GM18517 (cell line): Measurements from ENCODE around the gene SYNJ2.

ENCODE experiments used
- ATAC-seq: cut with Tn5 transposase; IDR thresholded peaks from one replicate; pipeline ENCODE4 v1.9.1; 2021; ENCODE audit warnings: mild to moderate bottlenecking, moderate library complexity; ENCODE audit not compliant: unreplicated experiment

SYNJ2 gene

DNA sequence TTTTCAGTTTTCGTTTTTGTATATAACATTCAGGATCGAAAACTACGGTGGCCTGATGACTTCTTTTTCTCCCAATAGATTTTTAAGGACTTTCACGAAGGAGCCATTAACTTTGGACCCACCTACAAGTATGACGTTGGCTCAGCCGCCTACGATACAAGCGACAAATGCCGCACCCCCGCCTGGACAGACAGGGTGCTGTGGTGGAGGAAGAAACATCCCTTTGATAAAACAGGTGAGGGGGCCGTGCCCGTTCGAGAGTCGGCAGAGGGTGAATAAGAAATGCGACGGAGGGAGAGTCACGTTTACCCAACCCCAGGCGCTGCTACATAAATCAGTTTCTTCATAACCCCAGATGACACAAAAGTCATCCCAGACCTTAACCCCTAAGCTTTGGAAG is 94.9 kb downstream of the SYNJ2 start:
- ATAC-seq, result no peak

DNA sequence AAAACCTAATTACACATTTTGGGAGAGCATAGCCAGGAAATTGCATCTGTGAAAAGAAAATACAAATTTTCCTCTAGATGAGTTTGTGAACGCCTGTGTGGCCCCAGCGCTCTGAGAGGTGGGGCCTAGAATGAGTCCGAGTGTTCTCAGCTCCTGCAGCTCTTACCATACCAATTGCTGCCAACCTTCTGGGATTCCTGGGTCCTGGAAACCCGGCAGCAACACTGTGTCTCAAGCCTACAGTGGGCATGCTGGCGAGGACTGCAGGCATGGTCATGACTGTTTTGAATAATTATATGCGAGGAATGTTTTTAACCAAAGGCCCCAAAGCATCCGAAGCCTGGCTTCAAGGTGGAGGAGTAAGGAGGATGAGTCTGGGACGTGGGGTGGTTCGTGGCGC is 96.0 kb downstream of the SYNJ2 start:
- ATAC-seq, result no peak

DNA sequence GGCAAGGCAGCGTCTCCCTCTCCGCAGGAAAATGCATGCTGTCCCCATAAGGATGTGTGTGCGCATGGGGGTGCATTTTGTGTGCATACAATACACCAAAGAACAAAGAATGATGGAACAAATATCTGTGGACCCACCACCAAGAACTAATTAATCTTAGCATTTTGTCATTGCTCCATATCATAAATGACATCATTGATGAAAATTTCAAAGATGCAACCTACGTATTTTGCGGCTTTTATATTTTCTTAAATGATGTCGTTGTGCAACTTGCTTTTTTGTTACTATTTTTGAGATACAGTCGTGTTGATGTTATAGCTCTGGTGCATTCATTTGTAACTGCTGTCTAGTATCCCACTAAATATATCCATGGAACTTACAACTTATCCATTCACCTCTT is 96.7 kb downstream of the SYNJ2 start:
- no peak for ATAC-seq

DNA sequence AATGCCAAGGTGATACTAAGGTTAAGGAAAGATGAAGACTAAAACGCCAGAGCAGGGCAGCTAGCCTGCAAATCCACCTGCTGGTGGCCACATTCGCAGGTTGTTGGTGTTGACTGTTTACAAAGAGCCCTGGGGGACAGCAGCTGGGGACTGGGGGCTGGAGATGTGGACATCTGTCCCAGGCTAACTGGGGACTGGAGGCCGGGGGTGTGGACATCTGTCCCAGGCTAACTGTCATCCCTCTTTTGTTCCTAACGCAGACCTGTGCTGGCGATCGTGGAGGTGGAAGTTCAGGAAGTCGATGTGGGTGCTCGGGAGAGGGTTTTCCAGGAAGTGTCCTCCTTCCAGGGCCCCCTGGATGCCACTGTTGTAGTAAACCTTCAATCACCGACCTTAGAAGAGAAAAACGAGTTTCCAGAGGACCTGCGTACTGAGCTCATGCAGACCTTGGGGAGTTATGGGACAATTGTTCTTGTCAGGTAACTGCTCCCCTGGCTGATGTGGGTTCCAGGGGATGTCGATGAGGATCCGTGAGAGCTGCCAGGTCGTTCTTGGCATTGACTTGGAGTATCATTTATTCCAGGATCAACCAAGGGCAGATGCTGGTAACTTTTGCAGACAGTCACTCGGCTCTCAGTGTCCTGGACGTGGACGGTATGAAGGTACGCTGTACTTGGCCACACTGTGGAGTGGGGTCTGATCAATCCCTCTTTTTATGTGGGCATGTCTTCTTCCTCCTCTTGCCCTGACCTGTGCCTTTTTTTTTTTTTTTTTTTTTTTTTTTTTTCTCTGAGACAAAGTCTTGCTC is 99.4 kb downstream of the SYNJ2 start:
- ATAC-seq, result no peak

DNA sequence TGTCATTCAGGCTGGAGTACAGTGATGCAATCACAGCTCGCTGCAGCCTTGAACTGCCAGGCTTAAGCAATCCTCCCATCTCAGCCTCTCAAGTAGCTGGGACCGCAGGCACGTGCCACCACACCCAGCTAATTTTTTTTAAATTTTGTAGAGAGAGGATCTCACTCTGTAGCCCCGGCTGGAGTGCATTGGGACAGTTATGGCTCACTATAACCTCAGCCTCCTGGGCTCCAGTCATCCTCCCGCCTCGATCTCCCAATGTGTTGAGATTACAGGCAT is 99.9 kb downstream of the SYNJ2 start:
- ATAC-seq, result no peak

DNA sequence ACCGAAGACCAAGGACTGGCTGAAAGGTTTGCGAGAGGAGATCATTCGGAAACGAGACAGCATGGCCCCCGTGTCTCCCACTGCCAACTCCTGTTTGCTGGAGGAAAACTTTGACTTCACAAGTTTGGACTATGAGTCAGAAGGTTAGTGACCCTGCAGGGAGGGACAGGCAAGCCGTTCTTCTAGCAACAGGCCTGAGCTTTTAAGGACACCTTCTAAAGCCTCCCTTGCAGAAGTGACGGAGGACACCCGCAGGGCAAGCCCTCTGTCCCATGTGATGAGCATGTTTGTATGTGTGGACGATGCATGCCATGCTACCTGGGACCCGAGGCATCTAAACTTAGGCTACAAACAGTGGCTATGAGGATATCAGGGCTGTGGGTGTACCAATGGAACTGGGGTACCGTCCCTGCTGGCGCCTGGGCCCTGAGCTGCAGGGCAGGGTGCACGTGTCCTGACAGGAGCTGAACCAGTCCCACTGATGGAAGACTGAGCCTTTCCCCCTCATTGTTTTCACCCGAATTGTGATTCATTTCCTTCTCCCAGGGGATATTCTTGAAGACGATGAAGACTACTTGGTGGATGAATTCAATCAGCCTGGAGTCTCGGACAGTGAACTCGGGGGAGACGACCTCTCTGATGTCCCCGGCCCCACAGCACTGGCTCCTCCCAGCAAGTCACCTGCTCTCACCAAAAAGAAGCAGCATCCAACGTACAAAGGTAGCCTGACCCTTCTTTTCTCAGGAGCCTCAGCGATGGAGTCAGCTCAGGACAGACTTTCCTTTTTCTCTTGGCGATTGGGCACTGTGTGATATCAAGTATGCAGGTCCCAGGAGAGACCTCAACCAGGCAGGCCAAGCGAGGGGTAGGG is 102.0 kb downstream of the SYNJ2 start:
- ATAC-seq, result no peak

DNA sequence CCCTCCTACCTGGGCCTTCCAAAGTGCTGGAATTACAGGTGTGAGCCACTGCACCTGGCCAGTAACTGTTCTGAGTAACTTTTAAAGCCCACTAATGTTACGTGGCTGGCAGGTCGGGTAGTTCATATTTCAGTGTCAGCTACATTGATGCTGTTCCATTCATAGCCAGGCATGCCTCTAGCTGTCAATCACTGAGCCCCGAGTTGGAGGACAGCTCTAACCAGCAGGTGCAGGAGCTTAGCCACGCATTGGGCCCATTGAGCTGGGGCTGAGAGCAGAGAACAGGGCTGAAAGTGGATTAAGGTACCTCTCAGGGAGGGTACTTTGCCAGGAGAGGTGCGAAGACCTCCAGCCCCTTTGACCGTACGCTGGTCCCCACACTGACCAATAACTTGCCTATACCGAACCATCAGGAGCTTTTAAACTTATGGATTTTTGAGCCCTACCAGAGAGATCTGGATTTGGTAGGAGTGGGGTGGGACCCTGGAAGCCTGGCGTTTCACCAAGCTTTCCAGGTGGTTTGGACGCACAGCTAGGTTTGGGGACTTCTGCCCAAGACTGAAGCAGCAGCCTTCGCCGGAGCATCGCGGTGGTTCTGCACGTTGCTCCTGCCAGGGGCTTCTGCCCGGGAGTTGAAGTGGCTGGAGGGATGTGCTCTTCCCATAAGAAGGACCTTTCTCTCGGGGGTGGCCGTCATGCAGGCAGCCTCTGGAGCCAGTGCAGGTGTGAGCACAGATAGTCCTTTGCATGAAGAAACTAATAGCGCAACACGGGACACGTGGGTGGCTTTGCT is 103.8 kb downstream of the SYNJ2 start:
- no peak for ATAC-seq

DNA sequence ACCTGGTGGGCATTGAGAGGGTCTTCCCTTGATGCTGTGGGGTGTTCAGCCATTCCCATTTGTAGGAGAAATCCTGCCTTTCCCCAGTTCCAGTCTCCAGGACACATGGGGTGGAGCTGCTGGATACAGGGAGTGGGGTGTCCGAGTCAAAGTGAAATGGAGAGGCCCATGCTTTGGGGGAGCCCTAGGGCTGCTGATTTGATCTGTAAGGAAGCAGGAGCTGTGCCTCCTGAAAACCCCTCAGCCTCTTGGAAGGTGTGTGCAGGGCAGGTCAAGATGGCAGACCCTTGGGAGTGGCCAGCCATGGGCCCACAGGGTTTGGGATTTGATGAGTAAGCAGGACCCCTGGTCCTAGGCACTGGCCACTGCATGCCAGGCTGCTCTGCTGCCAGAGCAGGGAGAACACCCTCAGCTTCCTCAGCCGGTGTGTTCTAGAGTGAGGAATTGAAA is 104.4 kb downstream of the SYNJ2 start:
- ATAC-seq, result no peak

DNA sequence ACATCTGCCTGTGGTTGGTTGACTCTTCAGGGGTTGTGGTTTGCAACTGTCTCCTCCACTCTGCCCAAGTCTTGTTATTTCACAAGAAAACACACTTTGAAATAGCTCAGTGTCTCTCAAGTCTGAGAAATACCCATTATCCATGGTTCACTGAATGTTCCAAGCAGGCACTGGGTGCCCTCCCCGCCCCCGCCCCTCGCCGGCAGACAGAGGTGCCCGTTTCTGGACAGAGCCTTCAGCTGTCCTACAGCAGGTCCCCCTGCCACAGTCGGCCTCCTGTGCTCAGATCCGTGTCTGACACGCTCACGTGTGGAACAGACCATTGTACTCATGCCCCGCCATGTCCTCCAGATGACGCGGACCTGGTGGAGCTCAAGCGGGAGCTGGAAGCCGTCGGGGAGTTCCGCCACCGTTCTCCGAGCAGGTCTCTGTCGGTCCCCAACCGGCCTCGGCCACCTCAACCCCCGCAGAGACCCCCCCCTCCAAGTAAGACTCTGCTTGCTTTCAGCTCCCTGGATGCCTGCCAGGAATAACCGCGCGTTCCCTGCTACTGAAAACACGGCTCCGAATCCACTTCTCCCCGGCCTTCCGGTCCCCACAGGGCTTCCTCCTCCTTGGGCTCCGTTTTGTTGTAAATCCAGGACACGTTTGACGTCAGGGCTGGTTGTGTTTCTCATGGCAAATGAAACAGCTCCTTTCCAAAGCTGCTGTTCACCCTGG is 105.0 kb downstream of the SYNJ2 start:
- no peak for ATAC-seq

DNA sequence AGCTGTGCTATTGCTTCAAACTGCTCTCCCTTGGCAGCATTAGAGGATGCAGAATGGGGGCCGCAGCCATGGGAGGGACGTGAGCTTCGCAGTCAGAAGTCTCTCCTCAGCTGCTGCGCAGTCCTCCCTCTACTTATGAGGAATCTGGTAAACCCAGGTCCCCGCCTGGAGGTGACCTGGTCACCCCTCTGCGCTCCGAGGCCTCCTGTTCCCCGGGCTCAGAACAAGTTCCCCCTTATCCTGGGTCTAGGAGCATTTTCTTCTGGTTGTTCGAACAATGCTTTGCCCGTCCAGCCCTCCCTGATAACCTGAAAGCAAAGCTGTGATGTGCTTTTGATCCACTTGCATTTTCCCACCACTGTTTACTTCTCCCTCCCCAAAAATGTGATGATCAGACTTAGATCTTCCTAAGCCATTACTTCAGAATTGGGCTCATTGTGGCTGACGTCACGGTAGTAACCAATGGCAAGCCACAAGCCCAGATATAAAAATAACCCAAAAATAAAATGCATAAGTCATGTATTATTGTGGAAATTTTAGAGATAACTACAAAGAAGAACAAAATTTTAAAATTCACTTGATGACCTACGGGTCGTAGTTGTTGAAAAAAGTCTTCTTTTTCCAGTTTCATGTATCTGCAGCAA is 105.7 kb downstream of the SYNJ2 start:
- no peak for ATAC-seq

DNA sequence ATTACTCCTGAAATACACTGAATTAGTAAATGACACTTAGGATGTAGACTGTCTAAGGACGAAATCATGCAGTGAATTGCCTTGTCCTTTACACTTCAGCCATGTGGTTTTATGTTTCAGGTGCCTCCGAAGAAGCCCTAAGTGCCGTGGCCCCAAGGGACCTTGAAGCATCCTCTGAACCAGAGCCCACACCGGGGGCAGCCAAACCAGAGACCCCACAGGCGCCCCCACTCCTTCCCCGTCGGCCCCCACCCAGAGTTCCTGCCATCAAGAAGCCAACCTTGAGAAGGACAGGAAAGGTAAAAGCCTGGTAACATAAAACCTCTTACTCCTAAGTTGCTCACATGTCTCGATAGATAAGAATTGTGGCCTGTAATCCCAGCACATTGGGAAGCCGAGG is 111.1 kb downstream of the SYNJ2 start:
- no peak for ATAC-seq

DNA sequence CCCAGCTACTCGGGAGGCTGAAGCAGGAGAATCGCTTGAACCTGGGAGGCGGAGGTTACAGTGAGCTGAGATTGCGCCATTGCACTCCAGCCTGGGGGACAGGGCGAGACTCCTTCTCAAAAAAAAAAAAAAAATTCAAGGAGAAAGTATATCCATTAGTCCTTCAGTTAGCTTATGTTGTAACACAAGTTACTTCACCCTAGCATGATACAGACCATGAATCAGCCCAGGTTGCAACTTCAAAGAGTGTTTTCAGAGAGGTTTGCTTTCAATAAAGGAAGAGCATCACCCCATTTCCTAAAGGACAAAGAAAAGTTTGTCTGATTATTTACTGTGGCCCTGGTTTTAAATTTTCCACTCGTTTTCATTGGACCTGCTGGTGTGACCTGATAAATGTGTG is 113.4 kb downstream of the SYNJ2 start:
- ATAC-seq, result no peak

DNA sequence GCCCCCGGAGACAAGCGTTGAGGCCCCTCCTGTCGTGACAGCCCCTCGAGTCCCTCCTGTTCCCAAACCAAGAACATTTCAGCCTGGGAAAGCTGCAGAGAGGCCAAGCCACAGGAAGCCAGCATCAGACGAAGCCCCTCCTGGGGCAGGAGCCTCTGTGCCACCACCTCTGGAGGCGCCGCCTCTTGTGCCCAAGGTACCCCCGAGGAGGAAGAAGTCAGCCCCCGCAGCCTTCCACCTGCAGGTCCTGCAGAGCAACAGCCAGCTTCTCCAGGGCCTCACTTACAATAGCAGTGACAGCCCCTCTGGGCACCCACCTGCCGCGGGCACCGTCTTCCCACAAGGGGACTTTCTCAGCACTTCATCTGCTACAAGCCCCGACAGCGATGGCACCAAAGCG is 114.0 kb downstream of the SYNJ2 start:
- no peak for ATAC-seq

DNA sequence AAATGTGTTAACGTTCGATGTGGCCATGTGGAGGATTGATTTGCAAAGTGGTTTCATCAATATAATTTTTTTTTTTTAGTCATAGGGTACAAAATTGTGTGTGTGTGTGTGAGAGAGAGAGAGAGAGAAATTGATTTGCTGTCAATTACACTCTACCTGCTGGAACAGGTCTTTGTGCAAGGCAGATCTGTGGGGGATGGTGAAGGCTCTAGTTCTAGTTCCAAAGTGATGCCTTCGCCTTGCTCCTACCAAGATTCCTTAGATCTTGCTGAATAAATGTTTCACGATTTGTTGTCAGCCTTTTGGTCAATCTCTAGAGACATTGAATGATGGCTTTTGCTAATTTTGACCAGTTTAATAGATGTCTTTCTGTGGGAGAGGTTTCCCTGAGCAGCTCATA is 121.6 kb downstream of the SYNJ2 start:
- no peak for ATAC-seq

DNA sequence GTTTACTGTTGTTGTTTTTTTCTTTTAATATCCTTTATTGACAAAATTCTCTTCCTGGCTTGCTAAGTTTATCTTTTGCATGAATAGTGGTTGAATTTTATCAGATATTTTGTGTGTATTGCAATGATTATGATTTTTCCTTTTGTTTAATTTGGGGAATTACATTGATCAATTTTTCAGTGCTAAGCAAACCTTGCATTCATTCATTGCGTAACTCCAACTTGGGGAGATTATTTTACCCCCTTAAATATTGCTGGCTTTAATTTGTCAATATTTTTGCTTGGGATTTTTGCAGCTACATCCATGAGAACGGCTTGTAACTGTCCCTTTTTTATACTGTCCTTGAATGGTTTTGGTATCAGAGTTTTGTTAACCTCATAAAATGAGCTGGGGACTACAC is 123.0 kb downstream of the SYNJ2 start:
- no peak for ATAC-seq

DNA sequence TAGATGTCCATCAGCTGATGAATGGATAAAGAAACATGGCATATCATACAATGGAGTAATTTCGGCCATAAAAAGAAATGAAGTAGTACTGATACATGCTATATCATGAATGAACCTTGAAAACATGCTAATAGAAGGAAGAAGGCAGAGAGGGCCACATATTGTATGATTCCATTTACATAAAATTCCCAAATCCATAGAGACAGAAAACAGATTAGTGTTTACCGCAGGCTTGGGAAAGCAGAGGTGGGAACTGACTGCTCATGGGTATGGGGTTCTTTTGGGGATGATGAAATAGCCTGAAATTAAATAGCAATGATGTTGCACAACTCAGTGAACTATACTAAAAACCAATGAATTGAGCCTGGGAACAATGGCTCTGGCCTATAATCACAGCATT is 128.1 kb downstream of the SYNJ2 start:
- no peak for ATAC-seq

DNA sequence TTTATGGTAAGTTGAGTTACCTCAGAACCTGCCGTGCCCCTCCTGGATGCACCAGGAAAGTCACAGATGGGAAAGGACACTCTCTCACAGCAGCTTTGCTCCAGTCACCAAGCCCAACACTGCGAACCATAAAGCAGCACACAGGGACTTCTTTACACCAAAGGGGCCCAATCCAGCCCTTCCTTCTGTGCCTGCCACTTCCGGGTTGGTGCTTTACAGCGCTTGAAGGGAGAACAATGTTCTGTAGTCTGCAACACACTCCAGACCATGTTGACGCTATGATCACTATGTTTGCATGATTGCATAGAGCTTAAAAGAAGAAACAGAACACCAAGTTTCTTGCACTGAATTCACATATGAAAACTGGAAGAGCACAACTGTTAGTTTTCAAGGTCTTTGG is 129.3 kb downstream of the SYNJ2 start:
- no peak for ATAC-seq

DNA sequence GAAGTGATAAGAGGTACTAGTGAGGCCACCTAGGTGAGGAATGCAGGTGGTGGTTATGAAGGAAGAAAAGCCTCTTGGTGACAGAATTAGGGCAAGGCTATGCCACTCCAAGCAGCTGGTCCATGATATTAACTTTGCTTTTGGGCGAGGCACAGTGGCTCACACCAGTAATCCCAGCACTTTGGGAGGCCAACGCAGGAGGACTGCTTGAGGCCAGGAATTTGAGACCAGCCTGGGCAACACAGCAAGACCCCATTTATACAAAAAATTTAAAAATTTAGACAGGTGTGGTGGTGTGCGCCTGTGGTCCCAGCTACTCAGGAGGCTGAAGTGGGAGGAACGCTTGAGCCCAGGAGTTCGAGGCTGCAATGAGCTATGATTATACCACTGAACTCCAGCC is 130.3 kb downstream of the SYNJ2 start:
- ATAC-seq, result no peak

DNA sequence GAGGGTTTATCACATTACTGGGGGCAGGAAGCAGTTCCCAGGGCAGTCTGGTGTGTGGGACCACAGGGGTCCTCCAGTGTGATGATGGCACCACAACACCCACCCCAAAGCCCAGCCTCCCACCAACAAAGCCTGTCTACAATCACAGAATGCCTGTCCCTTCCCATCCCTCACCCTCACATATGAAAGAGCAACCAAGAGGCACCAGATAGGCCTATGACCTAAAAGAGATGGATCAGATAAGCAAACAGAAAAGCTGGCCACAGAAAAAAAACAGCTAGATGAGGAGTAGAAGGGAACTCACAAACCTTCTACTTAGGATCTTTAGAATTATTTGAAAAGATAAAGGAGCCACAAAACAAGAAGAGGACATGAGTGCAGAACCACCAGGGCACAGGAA is 132.1 kb downstream of the SYNJ2 start:
- ATAC-seq, result no peak

DNA sequence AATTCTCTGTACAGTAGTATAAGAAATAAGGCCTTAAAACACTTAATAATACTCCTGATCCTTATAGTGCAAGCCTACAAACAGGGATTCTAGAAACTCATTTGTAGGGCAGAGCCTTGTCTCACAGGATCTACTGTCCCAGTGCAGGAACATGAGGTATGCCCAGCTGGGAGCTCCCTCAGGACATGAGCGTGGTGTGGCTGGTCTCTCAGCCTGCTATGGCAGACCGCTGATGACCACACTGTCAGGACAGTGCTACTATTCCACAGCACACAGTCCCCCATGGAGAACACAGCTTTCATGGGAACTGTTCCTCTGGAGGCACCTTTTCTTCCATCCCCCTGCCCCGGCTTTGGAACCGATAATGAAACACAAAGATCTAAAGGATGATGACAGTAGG is 133.4 kb downstream of the SYNJ2 start:
- ATAC-seq, result no peak

DNA sequence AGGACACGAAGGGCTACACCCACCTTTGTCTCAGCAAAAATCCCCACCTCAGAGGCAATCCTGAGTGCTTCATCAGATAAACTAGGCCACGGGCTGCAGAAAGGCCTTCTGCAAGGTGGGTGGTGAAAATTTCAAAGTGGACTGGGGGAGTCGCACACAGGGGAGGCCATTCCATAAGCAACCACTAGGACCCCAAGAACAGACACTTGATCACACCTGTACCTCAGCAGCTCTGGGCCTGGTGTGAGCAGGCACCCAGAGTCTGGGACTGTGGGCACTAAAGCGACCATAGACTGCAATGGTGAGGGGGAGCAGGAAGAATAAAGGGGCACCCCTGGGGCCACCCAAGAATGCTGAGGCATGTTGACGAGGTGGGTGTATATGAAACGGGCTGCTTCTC is 133.8 kb downstream of the SYNJ2 start:
- ATAC-seq, result no peak
